HG03520 (cell line): Measurements from ENCODE around the gene TEX35.
"Not testable (repeated sequence)": the region's sequence is repeated elsewhere in the genome, so short reads cannot be mapped to it uniquely, and the experiment has no call there.

ENCODE experiments used
- ATAC-seq: cut with Tn5 transposase; IDR thresholded peaks from one replicate; pipeline ENCODE4 v1.9.1; 2021; ENCODE audit warnings: mild to moderate bottlenecking, moderate library complexity; ENCODE audit not compliant: unreplicated experiment

TEX35 gene

GRCh38 chr1:178493301-178493741, 19.6 kb upstream of the TEX35 start:
- no peak for ATAC-seq

- no peak for ATAC-seq
These were observed 18.3 kb upstream of the TEX35 start for GRCh38 chr1:178494569-178494971.

GRCh38 chr1:178495158-178495557, 17.8 kb upstream of the TEX35 start:
- ATAC-seq, result no peak

- no peak for ATAC-seq
These were observed 17.0 kb upstream of the TEX35 start for GRCh38 chr1:178495741-178496409.

GRCh38 chr1:178496410-178497135, 16.3 kb upstream of the TEX35 start, which contains the start of gene CLEC20A:
TSS of gene CLEC20A (minus strand) at chr1:178496964. CDS start at chr1:178496939, 25 bp downstream.
- no peak for ATAC-seq

GRCh38 chr1:178497903-178498478, 14.9 kb upstream of the TEX35 start:
- ATAC-seq, result no peak

- ATAC-seq, result no peak
These were observed 13.8 kb upstream of the TEX35 start for GRCh38 chr1:178498896-178499675.

GRCh38 chr1:178500091-178500770, 12.7 kb upstream of the TEX35 start:
- ATAC-seq, result no peak

GRCh38 chr1:178500936-178501554, 11.9 kb upstream of the TEX35 start:
- no peak for ATAC-seq

- peak; percentile 75 for ATAC-seq
These were observed 11.1 kb upstream of the TEX35 start for GRCh38 chr1:178501705-178502329.

- ATAC-seq, result no peak
These were observed 10.6 kb upstream of the TEX35 start for GRCh38 chr1:178502330-178502714.

- ATAC-seq, result no peak
These were observed 10.1 kb upstream of the TEX35 start for GRCh38 chr1:178502856-178503255.

GRCh38 chr1:178503316-178503715, 9.6 kb upstream of the TEX35 start:
- not testable (repeated sequence) for ATAC-seq

GRCh38 chr1:178503849-178504248, 9.1 kb upstream of the TEX35 start:
- ATAC-seq, result no peak

GRCh38 chr1:178504286-178504685, 8.6 kb upstream of the TEX35 start:
- no peak for ATAC-seq

- no peak for ATAC-seq
These were observed 6.7 kb upstream of the TEX35 start for GRCh38 chr1:178506177-178506576.

GRCh38 chr1:178506669-178507068, 6.2 kb upstream of the TEX35 start:
- no peak for ATAC-seq

GRCh38 chr1:178509414-178510007, 3.4 kb upstream of the TEX35 start:
- no peak for ATAC-seq

GRCh38 chr1:178510155-178510554, 2.8 kb upstream of the TEX35 start:
- no peak for ATAC-seq
